GM19463 (cell line): Measurements from ENCODE around the gene PRKG1.

Experiments used
- ATAC-seq: cut with Tn5 transposase; IDR thresholded peaks from one replicate; pipeline ENCODE4 v1.9.1; 2021; ENCODE audit warnings: mild to moderate bottlenecking, moderate library complexity; ENCODE audit not compliant: unreplicated experiment

PRKG1 gene

DNA sequence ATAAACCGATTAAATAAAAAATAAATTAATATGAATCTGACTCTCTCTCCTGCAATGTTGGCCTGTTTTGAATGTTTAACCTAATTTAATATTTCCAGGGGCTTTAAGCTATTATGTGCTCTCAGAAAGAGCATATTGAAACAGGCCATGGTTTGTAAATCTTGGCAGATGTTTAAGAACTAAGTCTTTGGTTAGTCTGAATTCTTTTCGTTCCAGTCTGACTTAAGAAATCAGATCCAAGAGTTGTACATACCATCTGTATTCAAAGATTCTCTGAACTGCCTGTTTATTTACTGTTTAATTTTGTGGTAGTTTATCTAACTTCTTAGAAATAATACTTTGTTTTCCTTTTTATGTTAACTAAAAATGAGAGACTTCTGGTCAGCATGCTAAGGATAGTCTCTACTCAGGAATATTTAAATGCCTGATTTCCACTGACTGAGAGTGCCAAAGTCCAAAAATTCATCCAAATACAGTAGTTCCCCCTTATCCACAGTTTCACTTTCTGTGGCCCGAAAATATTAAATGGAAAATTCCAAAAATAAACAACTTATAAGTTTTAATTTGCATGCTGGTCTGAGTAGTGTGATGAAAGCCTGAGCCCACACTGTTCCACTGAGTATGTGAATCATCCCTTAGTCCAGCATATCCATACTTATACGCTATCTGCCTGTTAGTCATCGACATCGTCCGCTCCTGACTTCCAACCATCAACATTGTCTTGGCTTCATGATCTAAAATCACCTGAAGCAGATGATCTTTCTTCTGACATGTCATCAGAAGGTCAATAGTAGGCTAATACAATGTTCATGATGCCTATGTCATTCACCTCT lies 863.2 kb downstream of the PRKG1 start:
- ATAC-seq: no peak

DNA sequence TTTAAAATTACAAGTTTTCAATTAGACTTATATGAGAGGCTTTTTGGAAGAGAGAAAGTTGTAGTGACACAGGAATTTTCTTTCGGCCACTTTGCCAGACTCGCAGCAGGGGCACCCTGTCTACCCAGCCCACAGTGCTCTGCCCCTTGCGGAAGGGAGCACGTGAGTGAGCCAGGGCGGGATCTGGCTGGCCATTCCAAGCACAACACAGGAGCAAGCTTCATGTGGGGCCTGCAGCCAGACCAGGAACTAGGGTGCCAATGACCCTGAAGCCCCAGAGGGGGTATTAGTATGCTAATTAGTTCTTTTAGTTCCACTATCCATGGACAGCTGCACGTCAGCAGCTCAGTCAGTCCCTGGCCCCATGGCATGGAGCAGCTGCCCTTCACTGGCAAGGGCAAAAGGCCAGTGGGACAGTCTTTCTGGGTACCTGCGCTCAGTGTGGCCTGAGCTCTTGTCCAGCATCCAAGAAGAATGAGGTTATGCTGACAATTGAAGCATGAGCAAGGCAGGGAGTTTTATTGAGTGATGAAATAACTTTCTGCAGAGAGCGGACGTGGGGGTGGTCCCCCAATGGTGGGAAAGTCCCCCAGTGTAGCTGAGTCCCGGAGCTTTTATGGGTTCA lies 876.2 kb downstream of the PRKG1 start:
- no peak for ATAC-seq

DNA sequence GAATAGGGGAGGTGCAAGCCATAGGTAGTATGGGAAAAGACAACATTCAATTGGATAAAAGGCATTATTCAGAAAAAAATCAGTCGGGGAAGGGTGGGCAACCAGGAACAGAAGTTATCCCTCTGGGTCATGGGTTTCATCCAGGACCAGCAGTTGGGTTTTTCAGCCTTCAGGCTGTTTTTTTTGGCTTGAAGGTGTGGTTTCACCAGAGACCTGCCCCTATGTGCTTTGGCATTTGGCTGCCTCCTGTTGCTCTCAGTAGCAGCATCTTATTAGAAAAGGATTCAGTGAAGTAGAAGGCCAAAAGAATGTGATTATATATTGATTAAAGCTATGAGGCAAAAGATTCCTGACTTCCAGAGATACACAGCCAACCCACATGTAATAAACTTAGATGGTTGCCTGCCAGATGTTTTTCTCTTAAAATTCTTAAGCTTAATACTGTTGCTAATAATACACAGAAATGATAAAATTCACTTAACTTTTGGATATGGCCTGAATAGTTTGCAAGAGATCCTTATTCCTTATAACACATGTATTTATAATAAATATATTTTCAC lies 876.8 kb downstream of the PRKG1 start:
- no peak for ATAC-seq

DNA sequence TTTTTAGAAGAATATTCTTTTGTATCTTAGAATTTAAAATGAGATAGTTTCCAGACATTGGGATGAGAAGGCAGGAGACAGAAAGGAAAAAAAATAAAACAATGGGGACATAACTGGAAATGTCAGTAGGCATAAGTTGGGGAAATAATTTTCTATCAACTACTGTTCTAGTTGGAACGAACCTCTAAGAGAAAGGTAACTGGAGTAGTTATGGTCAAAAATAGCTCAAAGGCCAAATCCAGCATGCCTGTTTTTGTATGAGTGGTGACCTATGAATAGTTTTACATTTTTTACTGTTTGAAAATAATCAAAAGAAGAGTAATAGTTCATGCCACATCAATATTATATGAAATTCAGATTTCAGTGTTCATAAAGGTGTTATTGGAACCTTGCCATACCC lies 877.3 kb downstream of the PRKG1 start:
- no peak for ATAC-seq

DNA sequence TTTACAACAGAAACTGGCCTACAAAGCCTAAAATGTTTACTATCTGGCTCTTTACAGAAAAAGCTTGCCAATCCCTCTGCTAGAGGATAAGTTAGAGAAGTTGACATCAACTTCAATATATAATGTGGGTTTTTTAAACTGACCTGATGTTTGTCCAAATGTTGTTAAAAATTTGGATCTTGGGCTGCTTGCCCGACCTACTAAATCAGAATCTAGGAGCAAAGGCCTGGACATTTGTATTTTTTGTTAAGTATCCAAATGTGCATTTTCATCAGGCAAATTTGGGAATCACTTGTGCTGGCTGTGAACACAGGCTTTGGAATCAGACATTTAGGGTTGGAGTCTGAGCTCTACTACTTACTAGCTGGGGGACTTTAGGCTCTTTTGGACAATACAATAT lies 877.8 kb downstream of the PRKG1 start:
- ATAC-seq: no peak

DNA sequence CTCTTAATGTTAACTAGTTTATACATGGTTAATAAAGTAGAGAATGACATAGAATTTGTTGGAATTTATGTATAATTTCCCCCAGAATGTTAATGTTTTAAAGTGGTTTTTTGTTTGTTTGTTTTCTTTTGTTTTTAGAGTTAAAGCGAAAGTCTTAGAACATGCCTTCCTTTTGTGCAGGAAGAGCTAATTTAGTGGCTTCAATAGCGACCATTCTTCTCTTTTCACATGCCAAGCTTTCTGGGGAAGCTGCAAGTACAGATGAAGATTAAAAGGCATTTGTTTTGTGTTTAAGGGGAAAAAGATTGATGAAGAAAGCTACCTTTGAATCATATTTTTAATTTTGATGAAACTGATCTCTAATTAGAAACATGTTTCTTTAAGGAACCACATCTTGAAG lies 881.4 kb downstream of the PRKG1 start:
- ATAC-seq: no peak

DNA sequence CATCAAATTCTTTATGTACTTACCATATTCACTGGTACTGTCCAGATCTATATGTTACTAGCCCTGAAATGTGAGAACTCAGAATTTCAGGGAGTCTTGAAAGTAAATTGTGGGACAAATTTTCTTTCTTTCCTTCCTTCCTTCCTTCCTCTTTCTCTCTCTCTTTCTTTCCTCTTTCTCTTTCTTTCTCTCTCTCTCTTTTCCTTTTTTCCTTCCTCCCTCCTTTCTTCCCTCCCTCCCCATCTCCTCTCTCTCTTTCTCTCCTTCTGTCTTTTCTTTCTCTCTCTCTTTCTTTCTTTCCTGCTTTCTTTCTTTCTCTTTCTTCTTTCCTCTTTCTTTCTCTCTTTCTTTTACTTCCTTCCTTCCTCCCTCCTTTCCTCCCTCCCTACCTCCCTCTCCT lies 882.5 kb downstream of the PRKG1 start:
- ATAC-seq: no peak

DNA sequence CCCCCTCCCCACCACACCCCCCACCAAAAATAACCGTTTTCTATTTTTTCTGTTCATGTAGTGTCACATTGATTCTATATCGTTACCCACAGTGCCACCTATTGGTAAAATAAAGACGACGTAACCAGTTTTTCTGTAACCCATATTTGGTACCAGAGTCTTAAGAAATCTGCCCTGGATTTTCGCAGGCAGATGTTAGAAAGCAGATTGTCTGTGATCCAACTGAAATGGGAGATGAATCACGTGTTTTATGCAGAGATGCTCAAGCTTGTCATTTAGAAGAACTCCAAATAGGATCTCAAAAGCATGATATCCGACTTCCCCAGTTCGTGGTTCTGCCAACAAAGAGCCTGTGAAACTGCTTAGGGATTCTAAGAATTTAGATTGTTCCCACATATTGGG lies 886.2 kb downstream of the PRKG1 start:
- no peak for ATAC-seq

DNA sequence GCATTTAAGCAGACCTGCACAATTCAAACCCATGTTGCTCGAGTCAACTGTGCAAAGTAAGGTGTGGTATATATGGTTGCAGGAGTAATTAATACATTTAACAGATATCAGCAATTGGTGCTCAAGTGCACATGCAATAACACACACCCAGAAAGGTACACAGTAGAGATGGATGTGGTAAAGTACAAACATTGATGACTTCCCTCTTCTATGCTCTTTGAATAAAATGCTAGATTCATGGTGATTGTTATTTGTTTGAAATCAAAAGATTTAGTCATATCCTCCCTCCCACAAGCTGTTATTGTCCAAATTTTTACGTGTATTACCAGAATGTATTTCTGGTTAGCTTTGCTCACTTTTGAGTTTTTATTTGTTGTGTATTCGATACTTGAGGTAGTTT lies 887.1 kb downstream of the PRKG1 start:
- no peak for ATAC-seq

DNA sequence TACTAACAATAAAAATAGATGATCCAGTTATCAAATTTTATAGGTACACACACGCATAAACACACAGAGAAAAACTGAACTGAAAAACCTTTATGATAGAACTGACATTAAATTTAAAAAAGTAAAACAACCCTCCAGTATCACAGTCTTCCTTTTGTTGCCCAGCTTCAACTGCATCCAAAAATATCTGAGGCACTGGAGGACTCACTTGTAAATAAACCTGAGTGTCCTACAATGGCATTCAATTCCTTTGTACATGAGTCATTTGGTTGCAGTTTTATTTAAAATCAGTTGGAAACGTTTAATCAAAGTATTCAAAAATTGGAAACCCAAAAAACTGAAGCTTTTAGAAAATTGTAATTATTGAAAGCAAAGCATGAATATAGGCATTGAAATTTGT lies 890.3 kb downstream of the PRKG1 start:
- ATAC-seq: no peak

DNA sequence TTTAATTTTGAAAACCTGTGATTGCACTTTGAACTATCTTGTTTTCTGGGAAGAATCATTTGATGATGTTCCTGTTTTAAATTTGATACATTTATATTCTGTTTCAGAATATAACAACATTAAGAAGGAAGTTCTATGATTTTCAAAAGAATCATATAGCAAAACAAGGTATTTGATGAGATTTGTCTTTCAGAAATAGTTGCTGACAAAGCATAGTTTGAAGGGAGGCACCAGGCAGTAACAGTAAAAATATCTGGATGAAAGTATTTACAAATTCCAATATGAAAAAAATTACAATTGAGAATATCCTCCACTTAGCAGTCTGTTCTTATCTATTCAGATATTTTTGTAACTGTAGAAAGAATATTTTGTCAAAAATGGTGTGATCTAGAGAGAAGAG lies 891.2 kb downstream of the PRKG1 start:
- ATAC-seq: no peak

DNA sequence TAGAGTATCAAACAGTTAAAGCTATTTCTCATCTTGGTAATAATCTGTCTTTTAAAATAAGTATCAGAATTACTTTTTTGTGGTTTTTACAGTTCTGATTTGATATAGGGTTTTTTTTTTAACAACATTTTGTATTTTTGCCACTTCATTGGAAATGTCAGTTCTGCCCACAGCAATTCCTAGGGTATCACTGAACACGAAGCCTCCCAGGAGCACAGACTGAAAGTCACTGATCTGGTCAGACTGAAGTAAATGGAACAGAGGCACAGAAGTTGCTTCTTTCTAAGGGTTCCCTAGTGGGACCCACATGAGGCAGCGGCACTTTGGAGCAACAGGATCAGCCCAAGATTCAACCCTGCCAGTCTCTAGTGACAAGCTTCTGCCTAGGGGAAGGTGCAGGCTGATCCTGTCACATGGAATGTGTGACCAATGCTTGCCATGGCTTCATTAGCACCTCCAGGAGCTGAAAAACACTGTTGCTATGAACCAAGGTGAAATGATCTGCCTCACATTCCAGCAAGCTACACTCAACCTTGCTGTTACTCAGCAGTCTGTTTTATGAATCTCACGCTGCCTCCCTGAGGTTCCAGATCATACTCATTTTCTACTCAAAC lies 898.6 kb downstream of the PRKG1 start:
- no peak for ATAC-seq

DNA sequence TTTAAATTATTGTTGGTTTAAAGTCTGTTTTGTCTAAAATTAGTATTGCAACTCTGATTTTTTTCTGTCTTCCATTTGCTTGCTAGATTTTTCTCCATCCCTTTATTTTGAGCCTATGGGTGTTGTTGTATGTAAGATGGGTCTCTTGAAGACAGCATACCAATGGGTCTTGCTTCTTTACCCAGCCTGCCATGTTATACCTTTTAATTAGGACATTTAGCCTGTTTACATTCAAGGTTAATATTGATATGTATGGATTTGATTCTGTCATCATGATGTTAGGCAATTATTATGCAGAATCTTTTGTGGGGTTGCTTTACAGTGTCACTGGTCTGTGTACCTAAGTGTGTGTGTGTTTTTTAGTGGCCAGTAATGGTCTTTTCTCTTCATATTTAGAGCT lies 906.5 kb downstream of the PRKG1 start:
- no peak for ATAC-seq

DNA sequence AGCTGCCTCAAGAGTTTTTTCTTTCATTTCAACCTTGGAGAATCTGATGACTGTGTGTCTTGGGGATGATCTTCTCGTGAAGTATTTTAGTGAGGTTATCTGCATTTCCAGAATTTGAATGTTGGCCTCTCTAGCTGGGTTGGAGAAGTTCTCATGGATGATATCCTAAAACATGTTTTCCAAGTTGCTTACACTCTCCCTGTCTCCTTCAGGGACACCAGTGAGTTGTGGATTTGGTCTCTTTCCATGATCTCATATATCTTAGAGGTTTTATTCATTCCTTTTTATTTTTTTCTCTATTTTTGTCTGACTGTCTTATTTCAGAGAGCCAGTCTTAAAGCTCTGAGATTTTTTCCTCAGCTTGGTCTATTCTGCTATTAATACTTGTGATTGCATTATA lies 907.4 kb downstream of the PRKG1 start:
- ATAC-seq: no peak

DNA sequence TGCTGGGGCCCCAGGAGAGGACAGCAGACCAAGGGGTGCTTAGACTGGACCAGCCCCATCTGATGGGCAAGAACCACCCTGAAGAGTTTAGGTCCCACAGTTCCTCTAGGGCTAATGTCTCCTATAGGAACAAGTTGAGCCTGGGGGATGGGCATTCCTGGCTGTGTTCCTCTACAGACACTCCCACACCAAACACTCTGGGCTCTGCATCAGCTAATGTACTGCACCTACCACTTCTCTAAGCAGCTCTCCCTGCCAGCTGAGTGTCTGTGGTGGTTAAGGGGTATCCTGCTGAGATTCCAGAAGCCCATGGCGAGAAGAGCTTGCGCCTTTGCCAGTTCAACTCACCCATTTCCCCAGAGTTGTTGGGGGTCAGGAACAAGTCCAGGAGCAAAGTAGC lies 909.2 kb downstream of the PRKG1 start:
- ATAC-seq: no peak

DNA sequence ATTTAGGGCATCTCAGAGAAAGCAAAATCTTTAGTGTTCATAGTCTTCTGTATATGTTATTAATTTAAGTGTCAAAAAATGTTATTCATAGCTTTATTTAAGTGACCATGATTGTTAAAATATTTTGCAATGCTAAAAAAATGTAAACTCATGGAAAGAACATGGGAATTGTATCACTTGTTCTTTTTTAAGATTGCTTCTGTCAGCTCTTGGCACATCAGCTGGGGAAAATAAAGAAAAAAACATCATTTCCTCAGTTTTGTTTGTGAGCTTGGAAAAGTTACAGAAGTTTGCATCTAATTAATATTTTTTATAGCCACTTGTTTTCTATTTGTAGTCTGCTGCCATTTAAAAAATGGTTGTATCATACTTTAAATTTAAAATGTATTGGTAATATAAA lies 911.0 kb downstream of the PRKG1 start:
- ATAC-seq: no peak

DNA sequence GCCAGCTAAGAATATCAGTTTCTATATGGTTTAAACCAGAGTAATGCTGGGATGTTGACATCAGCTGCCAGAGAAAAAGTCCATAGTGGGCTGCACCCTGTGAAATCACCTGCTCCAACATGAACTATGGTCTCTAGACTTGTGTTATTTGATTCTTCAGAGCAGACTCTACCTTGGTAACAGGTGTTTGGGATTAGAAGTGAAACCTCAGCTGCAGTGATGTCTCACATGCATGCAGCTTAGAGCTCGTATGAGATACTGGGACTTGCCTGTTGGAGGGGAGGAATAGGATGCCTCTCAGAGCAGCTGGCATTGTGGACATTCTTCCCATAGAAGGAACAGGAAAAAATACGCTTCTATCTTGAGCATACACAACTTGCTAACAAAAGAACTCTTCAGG lies 912.2 kb downstream of the PRKG1 start:
- ATAC-seq: no peak

DNA sequence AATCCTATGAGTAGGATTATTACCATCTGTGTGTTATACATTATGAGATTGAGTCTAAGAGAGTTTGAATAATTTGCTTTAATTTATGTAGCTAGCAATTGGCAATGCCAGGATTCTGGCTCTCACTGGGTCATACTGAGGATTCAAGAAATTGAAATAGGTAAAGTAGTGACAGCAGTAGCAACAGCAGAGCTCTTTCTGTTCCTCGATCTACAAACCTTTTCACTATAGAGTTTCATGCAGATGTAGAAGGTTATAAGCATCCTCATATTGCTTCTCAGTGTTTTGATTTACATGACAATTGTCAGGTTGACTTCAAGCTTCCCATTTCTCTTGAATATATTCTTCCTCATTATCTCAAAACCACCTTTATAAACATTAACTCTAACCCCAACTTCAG lies 919.2 kb downstream of the PRKG1 start:
- no peak for ATAC-seq

DNA sequence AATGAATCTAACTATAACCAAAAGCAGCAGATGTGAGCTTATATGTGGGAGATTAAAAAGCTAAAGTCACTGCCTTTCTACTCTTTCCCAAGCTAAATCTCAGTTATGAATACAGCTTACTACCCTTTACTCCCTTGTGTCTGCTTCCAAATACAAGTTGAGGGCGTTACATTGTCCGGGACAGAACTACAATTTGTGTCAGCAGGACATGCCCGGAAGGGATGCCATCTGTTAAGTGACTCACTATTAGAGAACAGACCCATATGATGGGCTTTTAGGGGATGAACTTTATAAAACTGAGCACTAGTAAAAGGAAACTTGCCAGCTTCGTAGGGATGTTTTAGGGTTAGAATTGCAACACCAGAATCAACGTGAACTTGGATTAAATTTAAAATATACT lies 924.8 kb downstream of the PRKG1 start:
- no peak for ATAC-seq

DNA sequence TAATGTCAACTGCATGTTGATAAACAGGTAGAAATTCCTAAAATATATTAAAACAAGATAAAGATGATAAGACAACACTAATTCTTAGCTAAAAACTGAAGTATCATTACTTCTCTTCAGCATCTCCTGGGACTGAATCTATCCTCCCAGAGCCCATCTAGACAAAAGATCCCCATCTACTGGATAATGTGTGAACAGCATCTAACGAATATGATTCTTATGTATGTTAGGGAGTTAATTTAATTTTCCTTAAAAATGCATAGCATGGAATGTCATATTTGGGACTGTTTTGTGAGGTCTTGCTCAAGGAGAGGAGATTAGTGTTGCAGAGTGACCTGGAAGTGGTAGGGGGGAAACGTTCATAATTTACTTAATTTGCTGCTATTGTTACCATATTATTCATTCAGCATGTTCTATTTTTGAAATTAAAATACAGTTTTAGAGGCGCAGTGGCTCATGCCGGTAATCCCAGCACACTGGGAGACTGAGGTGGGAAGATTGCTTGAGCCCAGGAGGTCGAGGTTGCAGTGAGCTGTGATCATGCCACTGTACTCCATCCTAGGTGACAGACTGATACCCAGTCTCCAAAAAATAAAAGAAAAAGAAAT lies 930.2 kb downstream of the PRKG1 start:
- ATAC-seq: no peak

DNA sequence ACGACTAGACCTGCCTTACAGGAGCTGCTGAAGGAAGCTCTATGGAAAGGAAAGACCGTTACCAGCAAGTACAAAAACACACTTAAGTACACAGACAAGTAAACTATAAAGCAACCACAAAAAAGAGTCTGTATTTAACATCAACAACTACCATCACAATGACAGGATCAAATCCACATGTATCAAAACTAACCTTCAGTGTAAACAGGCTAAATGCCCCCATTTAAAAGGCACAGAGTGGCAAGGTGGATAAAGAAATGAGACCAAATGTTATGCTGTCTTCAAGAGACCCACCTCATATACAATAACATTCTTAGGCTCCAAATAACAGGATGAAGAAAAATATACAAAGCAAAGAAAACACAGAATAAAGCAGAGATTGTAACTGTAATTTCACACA lies 932.8 kb downstream of the PRKG1 start:
- ATAC-seq: no peak

DNA sequence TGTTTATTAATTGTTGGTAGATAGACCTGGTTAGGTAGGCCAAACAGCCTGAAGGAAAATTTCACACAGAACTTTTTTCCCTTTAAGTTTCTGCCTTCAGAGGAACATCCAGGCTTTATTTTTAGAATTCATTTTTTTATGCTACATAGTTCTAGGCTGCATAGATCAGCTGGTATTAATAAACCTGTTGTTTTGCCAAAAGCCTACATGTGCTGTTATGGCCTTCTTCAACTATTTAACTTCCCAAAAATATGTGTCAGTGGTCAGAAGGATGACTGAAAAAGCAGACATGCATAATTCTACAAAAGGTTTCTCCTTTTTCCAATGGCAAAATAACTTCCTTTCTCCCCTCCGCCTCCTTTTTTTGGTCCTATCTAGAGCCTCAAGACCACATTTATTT lies 936.8 kb downstream of the PRKG1 start:
- ATAC-seq: no peak
